WTC11 (cell line): ENCODE results near the gene GABARAPL2. TPM values are rescaled to one million over a fixed set of nuclear protein-coding genes. Genes with fewer than 3 reads are reported as not detected.

Experiments used
- ATAC-seq: fragments of 200-7000 bp; cut with Tn5 transposase; 2 replicates; pipeline ENCODE4 v1.10.0; 2021; ENCODE audit warnings: mild to moderate bottlenecking, moderate library complexity
- CTCF ChIA-PET: fragments of 300-600 bp; sonication (Branson Sonifier 250); formaldehyde crosslinking; loops from one replicate; lab custom pipeline; 2021; ENCODE audit warnings: antibody characterized with exemption; lab: Charles Lee
- POLR2A ChIA-PET: fragments of 350-600 bp; sonication (Branson Sonifier 250); formaldehyde crosslinking; loops from one replicate; lab custom pipeline; 2021; ENCODE audit warnings: antibody characterized with exemption; lab: Charles Lee
- DNase-seq: peaks from one replicate; pipeline ENCODE4 v3.0.0; 2021; ENCODE audit warnings: low spot score
- H3K27ac Mint-ChIP-seq: 2 replicates; pipeline ENCODE4 v1.8.0; 2021; ENCODE audit warnings: mixed read lengths
- H3K27me3 Mint-ChIP-seq: 2 replicates; pipeline ENCODE4 v1.8.0; 2021; ENCODE audit warnings: low read depth, mild to moderate bottlenecking, moderate library complexity, mixed read lengths
- H3K36me3 Mint-ChIP-seq: 2 replicates; pipeline ENCODE4 v1.8.0; 2021; ENCODE audit warnings: mixed read lengths
- H3K4me1 Mint-ChIP-seq: 2 replicates; pipeline ENCODE4 v1.8.0; 2022; ENCODE audit warnings: mixed read lengths
- H3K4me3 Mint-ChIP-seq: 2 replicates; pipeline ENCODE4 v1.8.0; 2021; ENCODE audit warnings: mild to moderate bottlenecking, moderate library complexity, mixed read lengths
- H3K9me3 Mint-ChIP-seq: 2 replicates; pipeline ENCODE4 v1.8.0; 2021; ENCODE audit warnings: mixed read lengths
- CTCF ChIP-seq: fragments of 200-600 bp; IDR thresholded peaks from 2 replicates; pipeline ENCODE4 v1.8.0; 2022; ENCODE audit warnings: antibody characterized with exemption
- E2F1 ChIP-seq: sonication (generic); formaldehyde crosslinking; IDR thresholded peaks from 2 replicates; pipeline ENCODE4 v1.8.0; 2022; ENCODE audit warnings: mild to moderate bottlenecking, missing genetic modification reagents
- GABPB1 ChIP-seq: sonication (generic); formaldehyde crosslinking; IDR thresholded peaks from 2 replicates; pipeline ENCODE4 v1.8.1; 2023; ENCODE audit warnings: mild to moderate bottlenecking, missing genetic modification reagents
- IRF1 ChIP-seq: sonication (generic); formaldehyde crosslinking; IDR thresholded peaks from 2 replicates; pipeline ENCODE4 v1.8.0; 2023; ENCODE audit warnings: missing genetic modification reagents
- JUN ChIP-seq: sonication (generic); formaldehyde crosslinking; IDR thresholded peaks from 2 replicates; pipeline ENCODE4 v1.8.0; 2023; ENCODE audit warnings: mild to moderate bottlenecking, missing genetic modification reagents
- MLX ChIP-seq: sonication (generic); formaldehyde crosslinking; IDR thresholded peaks from 2 replicates; pipeline ENCODE4 v1.8.1; 2023; ENCODE audit warnings: mild to moderate bottlenecking, missing genetic modification reagents, moderate library complexity
- PRDM15 ChIP-seq: sonication (generic); formaldehyde crosslinking; IDR thresholded peaks from 2 replicates; pipeline ENCODE4 v1.8.0; 2022; ENCODE audit warnings: missing genetic modification reagents
- TP53 ChIP-seq: sonication (generic); formaldehyde crosslinking; IDR thresholded peaks from 2 replicates; pipeline ENCODE4 v1.8.1; 2023; ENCODE audit warnings: mild to moderate bottlenecking, missing genetic modification reagents
- ZBTB21 ChIP-seq: sonication (generic); formaldehyde crosslinking; IDR thresholded peaks from 2 replicates; pipeline ENCODE4 v1.8.1; 2023; ENCODE audit warnings: mild to moderate bottlenecking, missing genetic modification reagents, borderline replicate concordance
- ZMAT4 ChIP-seq: fragments of 250-450 bp; sonication (Bioruptor Pico); IDR thresholded peaks from 2 replicates; pipeline ENCODE4 v1.9.0; 2021; ENCODE audit warnings: mild to moderate bottlenecking
- ZNF219 ChIP-seq: sonication (generic); formaldehyde crosslinking; IDR thresholded peaks from 2 replicates; pipeline ENCODE4 v1.8.0; 2023; ENCODE audit warnings: missing genetic modification reagents, mild to moderate bottlenecking, borderline replicate concordance
- ZNF232 ChIP-seq: sonication (generic); formaldehyde crosslinking; IDR thresholded peaks from 2 replicates; pipeline ENCODE4 v1.8.0; 2022; ENCODE audit warnings: mild to moderate bottlenecking, missing genetic modification reagents
- ZNF671 ChIP-seq: fragments of 250-450 bp; sonication (Bioruptor Pico); IDR thresholded peaks from 2 replicates; pipeline ENCODE4 v1.8.0; 2021; ENCODE audit warnings: mild to moderate bottlenecking
- total RNA-seq: library from RNA; stranded (reverse); gene quantifications from 3 replicates; pipeline ENCODE4 v1.2.3, GENCODE V29; 2021
- TF ChIP-seq, protein P1 (sequence below): fragments of 250-450 bp; sonication (Bioruptor Pico); IDR thresholded peaks from 2 replicates; pipeline ENCODE4 v1.9.0; 2021; ENCODE audit warnings: moderate library complexity, mild to moderate bottlenecking, inconsistent platforms, borderline replicate concordance
- TF ChIP-seq, protein P2 (sequence below): sonication (generic); formaldehyde crosslinking; IDR thresholded peaks from 2 replicates; pipeline ENCODE4 v1.8.1; 2022; ENCODE audit warnings: low read depth, missing genetic modification reagents, borderline replicate concordance
- TF ChIP-seq, protein P3 (sequence below): sonication (generic); formaldehyde crosslinking; IDR thresholded peaks from 2 replicates; pipeline ENCODE4 v1.8.1; 2023; ENCODE audit warnings: mild to moderate bottlenecking, missing genetic modification reagents

Gene GABARAPL2
- total RNA-seq, 1 experiment from 2014 or later = 60.8 TPM

GRCh38 chr16:75556431-75556950 lies 9.7 kb upstream of the GABARAPL2 start:
- POLR2A ChIA-PET = interaction anchor here (0.8 to 1.4 kb wide), 3 partner anchors 20 to 123 kb away, joined by 3 to 6 read pairs (median 4); partner anchors contain the start of genes CFDP1 and CHST5
- no peaks in the 10 kb centered on the region for H3K36me3 Mint-ChIP-seq
- DNase-seq (no peak), ATAC-seq (no peak)
- peaks cover 3% of the 10 kb centered on the region; the same call in 1 of the 2 replicates for H3K27me3 Mint-ChIP-seq
- TF ChIP-seq TP53 (CRISPR knock-in tag) = no peak
- TF ChIP-seq, protein P1, sequence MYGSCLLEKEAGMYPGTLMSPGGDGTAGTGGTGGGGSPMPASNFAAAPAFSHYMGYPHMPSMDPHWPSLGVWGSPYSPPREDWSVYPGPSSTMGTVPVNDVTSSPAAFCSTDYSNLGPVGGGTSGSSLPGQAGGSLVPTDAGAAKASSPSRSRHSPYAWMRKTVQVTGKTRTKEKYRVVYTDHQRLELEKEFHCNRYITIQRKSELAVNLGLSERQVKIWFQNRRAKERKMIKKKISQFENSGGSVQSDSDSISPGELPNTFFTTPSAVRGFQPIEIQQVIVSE (CRISPR knock-in tag) = no peak
- TF ChIP-seq, protein P2, sequence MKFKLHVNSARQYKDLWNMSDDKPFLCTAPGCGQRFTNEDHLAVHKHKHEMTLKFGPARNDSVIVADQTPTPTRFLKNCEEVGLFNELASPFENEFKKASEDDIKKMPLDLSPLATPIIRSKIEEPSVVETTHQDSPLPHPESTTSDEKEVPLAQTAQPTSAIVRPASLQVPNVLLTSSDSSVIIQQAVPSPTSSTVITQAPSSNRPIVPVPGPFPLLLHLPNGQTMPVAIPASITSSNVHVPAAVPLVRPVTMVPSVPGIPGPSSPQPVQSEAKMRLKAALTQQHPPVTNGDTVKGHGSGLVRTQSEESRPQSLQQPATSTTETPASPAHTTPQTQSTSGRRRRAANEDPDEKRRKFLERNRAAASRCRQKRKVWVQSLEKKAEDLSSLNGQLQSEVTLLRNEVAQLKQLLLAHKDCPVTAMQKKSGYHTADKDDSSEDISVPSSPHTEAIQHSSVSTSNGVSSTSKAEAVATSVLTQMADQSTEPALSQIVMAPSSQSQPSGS = no peak
- no peak for TF ChIP-seq MLX
- TF ChIP-seq ZNF232 (CRISPR knock-in tag) = no peak
- no peak for TF ChIP-seq ZNF671
- TF ChIP-seq E2F1 (CRISPR knock-in tag) = no peak
- TF ChIP-seq, protein P3, sequence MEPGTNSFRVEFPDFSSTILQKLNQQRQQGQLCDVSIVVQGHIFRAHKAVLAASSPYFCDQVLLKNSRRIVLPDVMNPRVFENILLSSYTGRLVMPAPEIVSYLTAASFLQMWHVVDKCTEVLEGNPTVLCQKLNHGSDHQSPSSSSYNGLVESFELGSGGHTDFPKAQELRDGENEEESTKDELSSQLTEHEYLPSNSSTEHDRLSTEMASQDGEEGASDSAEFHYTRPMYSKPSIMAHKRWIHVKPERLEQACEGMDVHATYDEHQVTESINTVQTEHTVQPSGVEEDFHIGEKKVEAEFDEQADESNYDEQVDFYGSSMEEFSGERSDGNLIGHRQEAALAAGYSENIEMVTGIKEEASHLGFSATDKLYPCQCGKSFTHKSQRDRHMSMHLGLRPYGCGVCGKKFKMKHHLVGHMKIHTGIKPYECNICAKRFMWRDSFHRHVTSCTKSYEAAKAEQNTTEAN = no peak
- TF ChIP-seq JUN (CRISPR knock-in tag) = no peak
- TF ChIP-seq IRF1 (CRISPR knock-in tag) = no peak
- no peak for TF ChIP-seq CTCF
- no peak for TF ChIP-seq ZBTB21 (CRISPR knock-in tag)
- no peak for TF ChIP-seq ZNF219
- TF ChIP-seq GABPB1 (CRISPR knock-in tag) = no peak
- no peak for TF ChIP-seq PRDM15 (CRISPR knock-in tag)
- TF ChIP-seq ZMAT4 (CRISPR knock-in tag) = no peak
- H3K4me3 Mint-ChIP-seq = peak overlapping the region; percentile 100
- no peak overlapping the region for H3K27ac Mint-ChIP-seq
- CTCF ChIA-PET = interaction anchor here (0.8 to 3.1 kb wide), 4 partner anchors 21 to 67 kb away, joined by 3 to 29 read pairs (median 6); partner anchors contain the start of gene ADAT1
- peaks cover 3% of the 10 kb centered on the region; the same call in 1 of the 2 replicates for H3K9me3 Mint-ChIP-seq
- peaks cover 35% of the 10 kb centered on the region for H3K4me1 Mint-ChIP-seq
